A549 (cell line): ENCODE results near the gene SARDH.

Source experiments
- CTCF ChIP-seq: fragments of >200 bp; sonication (Bioruptor Twin); formaldehyde crosslinking; IDR thresholded peaks from 3 replicates; pipeline ENCODE4 v1.5.1; 2016
- MAX ChIP-seq: IDR thresholded peaks from 2 replicates; pipeline ENCODE4 v1.6.1; 2012
- POLR2A ChIP-seq: IDR thresholded peaks from 2 replicates; pipeline ENCODE4 v1.6.1; 2012; ENCODE audit warnings: mild to moderate bottlenecking, low read length

DNA sequence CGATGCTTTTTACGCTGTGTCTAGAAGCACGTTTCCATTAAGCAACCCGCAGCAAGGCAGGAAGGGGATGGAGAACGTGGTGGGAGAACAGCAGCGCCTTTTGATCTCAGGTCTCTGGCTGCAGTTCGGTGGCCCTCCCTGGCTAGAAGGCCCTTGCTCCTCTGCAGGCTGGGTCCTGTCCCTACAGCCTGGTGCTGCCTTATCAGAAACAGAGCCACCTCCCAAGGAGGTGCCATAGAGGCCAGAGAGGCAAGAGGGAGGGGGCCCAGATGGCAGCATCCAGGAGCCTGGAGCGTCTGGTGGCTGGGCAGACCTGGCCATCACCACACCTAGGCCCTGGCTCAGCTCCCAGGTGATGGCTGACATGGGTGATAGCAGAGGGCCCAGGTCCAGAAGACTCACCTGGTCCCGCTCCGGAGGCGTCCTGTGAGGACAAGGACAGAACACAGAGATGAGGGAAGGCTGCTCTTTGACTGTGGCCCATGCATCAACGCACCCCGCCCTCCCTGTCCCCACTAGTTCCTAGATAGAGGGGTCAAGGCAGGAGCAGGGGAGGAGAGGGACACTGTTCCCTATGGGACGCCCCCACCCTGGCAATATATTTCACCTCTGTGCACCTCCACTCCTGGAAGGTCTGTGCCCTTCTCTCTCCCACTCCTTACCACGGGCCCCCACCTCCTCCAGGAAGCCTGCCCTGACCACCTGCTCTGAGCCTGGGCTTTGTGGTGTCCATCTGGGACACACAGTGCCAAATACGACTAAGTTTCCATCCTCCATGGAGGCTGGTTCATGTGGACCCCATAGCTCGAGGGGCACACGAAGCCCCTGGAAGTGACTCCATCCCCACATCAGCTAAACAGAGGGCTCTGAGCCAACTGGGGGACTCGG is 41.6 kb upstream of the SARDH start:
- TF ChIP-seq CTCF: no peak
- TF ChIP-seq MAX: no peak
- no peak for TF ChIP-seq POLR2A
